ENCODE data around the gene NOTCH3.

NOTCH3 gene

DNA sequence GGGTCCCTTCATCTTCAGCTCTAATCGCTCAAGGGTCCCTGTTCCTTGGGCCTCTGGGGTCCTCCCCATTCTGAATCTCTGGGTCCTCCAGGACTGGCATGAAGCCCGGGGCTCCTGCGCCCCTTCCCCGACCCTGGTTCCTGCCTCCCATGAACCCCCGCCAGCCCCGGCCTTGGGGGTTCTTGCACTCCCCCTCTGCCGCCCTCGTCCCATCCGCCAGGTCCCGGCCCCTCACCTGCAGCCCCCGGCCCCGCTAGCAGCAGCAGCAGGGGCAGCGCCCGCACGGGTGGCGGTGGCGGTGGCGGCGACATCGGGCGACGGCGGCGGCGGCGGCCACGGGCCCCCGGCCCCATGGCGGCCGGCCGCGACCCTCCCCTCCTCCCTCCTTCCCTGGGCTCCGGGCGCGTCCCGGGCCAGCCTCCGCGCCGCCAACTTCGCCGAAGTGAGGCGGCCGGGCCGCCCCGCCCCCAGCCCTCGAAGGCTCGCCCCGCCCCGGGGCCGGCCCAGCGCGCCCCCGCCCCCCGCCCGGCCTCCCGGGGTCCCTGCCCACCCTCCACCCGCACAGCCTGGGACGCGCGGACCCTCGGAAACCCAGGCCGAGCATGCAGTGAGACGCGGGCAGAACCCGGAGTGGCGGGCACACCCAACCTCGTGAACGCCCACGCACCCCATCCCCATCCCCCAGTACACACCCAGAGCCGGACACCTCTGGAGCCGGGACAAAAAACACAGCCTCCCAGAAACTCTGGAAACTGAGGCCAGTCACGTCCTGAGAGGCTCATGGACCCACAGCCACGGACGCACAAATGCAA is at the start of gene NOTCH3:
Gene NOTCH3 (minus strand): TSS at position 443 of the 812 bp plus-strand sequence. CDS start 90 bp downstream, at position 353.
- DNase-seq (ENCODE audit: low spot score), result no peak

DNA sequence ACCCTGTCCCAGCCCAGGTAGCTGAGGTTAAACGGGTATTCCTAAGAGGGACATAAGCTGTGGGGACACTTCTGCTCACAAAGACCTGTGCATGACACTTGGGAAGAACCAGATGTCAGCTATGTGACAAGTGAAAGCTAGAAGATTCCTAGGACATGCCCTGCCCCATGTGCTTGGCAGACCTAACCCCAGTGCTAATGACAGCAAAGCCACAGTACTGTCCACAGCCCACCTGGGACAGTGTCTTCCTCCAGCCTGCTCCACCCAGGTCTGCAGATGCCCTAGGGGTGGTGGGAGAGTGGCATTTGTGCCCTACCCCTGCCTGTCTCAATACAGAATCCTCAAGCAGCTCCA is 49.8 kb upstream of the NOTCH3 start:
- no peak for DNase-seq (ENCODE audit: low spot score)

DNA sequence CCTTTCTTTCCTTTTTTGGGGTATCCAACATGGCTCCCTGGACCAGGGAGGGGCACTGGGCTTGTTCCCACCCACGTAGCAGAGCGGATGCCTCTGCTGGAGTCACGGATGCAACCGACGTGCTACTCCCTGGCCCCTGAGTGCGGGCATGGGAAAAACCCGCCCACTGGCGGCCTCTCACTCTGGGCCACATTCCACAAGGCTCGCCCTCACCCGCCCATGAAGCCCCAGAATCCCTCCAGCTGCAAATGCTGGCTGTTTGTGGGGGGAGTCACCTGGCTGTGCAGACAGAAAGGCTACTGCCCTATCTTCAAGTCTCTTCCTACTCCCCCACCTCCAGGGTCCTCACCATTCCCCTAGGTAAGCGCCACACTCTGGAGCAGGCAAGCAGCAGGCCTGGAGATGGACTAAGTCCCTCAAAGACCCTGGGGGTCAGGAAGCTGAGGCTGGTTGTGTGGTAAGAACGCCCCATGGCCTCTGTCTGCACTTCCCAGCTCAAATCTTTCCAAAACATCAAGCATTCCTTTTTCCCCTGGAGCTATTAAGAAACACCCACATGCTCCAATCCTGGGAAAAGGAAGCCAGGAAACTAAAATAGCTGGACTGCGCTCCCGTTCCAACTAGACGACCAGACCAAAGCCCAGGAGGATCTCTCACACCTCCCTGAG is 49.3 kb upstream of the NOTCH3 start:
- no peak for DNase-seq (ENCODE audit: low spot score)

DNA sequence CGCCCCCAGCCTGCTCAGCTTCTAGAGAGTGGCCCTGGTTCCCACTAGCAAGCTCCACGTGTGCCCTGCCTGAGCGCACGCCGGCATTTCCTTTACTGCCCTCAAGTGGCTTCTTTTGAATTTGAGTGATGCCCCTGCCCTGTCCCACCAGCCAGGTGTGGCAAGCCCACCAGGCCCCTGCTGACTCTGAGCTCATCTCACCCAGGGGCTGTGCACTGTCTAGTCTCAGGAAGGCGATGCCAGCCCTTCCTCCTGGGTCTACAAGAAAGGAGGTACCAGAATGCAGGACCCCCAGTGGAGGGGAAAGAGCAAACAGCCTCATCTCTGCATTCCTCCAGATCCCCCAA is 48.7 kb upstream of the NOTCH3 start:
- no peak for DNase-seq (ENCODE audit: low spot score)

DNA sequence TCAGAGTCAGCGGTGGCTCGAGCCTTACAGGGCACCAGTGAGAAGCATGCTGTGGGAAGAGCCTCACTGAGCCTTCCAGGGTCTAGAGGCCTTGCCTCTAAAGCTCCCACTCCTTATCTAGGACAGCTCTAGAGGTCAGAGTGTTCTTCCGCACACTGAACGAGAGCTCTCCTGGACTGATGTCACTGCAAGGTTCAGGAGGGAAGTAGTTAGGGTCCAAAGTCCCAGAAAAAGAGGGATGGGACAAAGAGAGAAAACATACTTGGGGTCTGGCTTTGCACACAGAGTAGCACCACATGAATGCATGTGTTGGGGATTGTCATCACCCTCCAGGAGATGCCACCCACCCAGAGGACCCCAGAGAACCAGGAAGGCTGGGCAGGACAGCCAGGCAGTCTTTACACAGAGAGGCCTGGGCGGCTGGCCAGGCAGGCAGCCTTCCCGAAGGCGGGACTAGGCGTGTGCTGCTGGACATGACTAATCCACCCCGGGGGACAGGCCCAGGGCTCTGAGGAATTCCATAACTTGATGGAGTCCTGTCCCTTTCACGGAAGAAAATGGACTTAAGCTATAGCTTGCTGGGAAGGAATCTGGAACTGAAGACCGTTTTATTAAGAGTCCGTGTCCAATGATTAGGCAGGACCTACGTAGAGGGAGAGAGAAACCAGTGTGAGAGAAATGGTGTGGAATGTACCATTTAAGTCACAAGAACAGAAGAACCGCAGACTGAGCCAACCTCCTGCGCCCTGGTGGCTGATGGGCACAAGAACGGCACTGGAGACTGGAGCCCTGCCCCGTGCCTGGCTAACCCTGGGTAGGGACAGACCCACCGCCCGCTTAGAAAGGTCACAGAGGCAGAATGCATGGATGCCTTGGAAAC is 48.1 kb upstream of the NOTCH3 start:
- no peak for DNase-seq (ENCODE audit: low spot score)

DNA sequence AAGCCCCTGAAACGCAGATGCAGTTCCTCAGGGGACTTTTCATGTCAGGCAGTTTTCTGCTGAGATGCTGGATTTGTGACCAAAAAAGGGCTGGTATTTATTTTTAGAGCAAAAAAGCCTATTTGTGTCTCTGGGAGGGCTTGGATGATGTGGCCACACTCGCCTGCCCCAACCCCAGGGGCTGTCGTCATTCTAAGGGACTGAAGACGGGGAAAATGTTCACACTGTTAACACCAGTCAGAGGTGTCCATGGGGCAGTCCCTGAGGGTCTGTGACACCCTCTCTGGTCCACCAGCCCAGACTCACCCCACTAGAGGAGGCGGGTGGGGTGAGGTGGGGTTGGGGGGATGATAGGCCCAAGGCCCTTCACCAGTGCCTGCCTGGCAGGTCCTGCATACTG is 47.3 kb upstream of the NOTCH3 start:
- no peak for DNase-seq (ENCODE audit: low spot score)

DNA sequence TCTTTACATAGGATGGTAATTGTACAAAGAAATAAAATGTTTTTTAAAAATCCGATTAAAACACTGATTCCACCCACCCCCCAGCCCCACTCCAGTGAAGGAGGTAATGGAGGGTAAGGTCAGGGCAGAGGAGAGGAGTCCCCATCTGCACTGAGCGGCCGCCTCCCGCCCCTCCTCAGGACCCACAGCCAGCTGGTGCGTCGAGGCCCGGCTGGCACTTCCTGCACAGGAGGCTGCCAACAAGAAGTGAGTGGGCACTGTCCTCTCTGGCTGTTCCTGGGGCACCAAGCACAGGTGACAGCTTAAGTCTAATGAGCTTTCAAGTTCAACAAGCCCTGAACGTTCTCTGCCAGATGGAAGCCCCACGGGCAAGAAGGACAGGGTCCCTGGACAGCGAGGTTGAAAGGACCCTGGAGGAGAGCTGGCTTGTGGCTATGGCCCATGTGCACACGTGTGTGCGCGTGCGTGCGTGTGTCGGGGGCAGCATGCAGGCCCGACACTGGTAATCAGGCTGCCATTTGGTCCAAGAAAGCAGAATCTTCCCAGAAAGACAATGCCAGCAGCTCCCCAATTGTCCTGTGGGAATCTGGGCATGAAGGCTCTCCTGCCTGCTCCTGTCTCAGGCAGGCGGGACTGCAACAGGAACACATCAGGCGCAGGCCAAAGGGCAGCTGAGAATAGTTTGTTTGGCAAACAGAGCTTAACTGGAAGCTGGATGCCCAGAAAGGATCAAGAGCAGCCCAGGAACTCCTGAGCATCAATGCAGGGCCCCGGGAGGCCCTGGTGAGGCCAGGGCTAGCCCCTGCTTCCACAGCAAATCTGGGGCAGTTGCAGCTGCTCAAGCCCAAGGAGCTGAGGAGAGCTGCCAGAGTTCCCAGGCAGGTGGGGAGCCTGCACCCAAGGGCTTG is 46.6 kb upstream of the NOTCH3 start:
- no peak for DNase-seq (ENCODE audit: low spot score)

DNA sequence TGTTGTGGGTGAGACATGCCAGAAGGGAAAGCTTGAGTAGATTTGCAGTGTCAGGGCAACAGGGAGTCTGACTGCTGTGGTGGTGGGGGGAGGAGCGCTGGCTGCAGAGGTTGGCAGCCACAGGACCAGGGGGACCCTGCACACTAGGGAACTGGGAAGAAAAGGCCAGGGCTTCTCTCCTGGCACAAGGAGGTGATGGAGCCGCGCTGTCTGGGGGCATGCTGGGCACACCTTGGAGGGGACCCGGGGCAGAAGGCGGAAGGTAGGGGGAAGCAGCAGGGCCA is 45.3 kb upstream of the NOTCH3 start:
- no peak for DNase-seq (ENCODE audit: low spot score)

DNA sequence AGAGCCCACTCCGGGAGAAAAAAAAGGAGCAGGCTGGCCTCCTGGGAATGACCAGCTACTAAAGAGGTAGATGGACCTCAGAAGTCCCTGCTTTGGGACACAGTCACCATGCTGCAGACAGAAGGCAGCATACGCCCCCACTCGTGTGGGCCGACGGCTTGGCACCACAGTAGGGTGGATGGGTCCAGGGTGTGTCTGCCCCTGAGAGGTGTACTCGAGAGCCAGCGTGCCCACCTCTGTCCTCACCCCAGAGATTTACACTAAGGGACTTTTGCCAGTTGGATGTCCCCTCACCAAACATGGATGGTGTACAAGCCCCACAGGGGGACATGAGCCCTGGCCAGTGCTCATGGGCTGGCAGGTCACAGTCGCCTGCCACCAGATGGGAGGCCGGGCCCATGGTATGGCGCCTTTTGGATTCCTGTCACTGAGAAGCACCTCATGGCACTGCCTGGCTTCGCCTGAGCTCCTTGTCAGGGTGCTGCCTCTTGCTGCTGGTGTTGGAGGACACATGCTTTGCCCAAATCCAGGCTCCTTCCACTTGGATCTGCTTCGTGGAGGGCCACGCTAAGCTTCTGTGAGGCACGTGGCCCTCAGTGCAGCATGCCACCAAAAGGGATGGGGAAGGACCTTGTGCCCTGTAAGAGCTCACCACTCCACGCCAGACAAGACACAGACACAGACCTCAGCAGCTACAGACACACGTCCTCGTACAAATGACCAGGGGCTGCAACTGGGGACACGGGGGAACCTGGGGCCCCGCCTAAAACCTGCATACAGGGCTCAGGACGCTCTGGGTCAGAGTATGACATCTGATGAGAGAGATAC is 44.8 kb upstream of the NOTCH3 start:
- DNase-seq (ENCODE audit: low spot score), result no peak

DNA sequence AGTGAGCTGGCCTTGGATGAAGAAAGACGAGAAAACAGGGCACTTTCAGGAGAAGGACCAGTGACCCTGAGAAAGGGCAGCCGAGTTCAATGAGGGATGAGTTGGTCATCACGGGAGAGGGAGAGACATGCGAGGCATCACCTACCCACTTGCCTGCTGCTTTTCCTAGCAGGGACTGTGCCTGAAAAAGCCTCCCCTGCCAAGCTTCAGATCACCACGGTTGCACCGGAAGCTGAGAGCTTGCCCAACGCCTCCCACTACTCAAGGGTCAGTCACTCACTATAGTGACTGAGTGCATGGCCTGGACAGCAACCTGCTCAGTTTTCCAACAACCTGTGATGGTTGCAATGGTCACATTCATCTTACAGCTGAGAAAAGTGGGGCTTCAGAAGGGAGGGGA is 44.0 kb upstream of the NOTCH3 start:
- DNase-seq (ENCODE audit: low spot score), result no peak

DNA sequence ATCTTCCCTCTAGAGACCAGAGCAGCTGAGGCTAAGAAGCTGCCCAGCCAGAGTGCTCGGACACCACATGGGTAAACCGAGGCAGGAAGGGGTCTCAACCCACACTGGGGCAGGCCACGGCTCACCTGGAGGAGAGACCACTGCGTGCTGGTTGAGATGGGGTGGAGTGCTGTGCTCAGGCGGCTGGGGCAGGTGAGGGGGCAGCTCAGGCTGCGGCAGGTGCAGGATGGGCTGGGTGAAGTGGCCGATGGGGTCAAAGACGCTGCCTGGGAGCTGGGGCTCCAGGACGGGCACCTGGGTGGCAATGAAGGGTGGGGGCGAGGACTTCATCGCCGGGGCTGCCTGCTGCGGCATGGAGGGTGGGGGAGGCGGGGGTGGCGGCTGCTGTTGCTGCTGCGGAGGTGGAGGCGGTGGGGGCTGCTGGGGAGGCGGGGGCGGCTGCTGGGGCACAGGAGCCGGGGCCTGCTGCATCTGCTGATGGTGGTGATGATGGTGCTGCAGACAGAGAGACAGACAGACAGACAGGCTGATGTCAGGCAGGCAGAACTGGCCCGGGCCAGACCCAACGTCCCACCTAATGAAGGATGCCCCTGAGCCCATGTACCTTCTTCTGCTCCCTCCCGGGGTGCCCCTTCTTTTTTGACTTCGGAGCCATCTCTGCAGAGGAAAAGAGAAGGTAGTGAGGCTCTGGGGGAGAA is 43.5 kb upstream of the NOTCH3 start:
- DNase-seq (ENCODE audit: low spot score), result no peak

DNA sequence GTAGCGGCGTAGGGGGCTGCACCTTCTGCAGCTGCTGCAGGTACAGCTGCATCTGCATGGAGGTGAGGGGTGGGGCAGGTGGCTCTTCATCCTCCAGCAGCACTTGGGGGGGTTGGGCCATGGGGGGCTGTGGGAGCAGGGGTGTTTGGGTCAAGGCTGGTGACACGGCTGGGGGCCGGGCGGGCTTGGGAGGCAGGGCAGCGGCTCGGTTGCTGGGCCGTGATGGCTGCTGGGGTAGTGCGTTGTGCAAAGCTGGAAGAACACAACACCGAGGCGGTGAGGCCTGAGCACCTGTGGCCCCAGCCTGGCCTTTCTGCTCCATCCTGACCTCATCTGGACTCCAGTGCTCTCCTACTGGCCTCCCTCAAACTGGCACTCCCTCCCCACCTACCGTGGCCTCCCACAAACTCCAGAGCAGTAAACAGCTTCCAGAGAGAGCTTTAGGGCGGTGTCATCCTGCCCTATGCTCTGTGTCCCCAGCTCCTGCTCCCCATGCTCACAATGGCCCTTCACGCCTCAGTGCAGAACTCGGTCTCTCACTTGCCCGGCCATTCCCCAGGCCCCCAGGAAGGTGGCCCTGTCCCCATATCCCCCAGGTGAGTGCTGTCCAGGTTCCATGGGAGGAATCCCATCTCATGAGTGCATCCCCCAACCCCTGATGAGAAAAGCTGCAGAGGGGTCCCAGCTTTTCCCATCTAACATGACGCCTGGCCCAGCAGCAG is 42.6 kb upstream of the NOTCH3 start:
- no peak for DNase-seq (ENCODE audit: low spot score)

DNA sequence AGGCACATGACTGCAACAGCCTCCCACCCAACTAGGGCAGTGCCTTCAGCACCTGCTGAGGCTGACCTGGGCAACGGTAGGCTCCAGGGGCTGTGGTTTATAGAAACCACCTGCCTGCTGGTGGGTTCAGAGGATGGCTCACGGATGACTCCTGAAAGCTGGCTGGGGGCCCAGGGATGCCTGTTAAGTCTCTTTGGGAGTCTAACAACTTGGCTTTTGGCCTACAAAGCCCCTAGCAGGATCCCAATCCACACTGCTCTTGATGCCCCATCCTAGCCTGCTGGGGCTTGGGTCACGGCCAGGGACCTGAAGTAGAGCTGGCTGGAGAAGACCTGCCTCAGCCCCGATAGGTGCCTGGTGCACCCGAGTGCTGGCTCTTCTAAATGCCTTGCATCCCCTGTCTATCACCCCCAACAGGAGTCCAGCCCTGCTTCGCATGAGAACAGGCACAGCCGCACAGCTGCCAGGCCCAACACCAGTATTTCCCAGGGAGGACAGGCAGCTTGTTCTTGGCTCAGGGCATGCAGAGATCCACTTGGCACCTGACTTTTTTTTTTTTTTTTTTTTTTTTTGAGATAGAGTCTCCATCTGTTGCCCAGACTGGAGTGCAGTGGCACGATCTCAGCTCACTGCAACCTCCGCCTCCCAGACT is 40.6 kb upstream of the NOTCH3 start:
- DNase-seq (ENCODE audit: low spot score), result no peak

DNA sequence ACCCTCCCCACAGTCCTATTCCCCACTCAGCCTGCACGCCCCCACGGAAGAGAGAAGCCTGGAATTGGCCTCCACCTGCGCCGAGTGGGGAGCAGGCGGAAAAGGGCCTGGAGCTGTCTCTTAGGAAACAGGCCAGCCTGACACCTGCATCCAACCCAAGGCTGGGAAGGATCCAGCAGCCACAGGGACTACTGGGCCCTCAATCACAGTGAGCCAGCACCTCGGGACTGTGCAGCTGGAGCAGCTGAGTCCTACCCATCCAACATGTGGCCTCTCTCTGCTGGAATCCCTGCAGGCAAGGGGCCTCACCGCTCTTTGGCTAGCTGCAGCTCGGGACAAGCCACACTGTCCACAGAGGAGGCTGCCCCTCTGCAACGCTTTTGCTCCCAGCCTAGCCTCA is 39.7 kb upstream of the NOTCH3 start:
- no peak for DNase-seq (ENCODE audit: low spot score)

DNA sequence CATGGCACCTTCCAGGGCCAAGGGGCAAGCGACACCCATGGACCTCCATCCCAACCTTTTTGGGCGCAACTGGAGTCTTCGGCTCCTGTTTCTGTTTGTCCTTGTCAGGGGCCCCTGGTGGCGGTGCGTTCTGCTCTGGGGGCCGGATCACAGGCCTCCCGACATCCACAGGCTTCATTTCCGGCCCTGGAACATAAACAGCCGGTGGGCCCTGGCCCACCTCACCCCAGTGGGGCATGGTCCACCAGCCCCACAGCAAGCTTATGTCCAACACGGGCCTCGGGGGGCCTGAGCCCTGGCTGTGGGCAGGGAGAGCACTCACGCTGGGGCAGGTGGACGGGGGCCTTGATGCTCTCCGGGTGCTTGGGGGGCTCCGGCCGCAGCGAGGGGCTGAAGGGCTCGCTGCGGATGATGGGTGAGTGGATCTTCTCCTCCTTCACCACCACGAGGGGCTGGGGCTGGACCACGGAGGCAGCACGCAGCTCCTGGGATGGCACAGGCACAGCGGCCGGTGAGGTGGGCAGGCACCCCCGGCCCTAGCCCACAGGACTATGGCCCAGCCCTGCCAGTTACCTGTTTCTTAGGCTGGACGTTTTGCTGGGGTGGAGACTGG is 38.6 kb upstream of the NOTCH3 start:
- no peak for DNase-seq (ENCODE audit: low spot score)

DNA sequence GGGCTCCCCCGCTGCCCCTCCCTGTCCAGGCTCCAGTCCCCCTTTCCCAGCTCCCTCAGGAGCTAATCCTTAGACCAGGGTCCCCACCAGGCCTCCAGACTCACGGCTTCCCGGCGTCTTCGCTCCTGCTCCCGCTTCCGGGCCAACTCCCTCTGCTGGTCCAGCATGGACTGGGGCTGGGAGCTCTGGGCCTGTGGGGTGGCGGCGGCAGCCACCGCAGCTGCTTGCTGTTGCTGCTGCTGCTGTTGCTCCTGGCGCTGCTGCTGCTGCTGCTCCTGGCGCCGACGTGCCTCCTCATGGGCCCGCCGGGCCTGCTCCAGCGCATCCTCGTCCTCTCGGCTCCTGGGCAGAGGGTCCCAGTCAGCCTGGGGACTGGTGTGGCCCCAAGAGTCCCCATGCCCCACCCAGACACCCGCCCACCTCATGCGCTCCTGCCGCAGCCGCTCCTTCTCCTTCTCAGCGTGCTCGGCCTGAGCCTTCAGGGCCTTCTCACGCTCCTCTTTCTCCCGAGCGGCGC is 37.9 kb upstream of the NOTCH3 start:
- DNase-seq (ENCODE audit: low spot score), result no peak

DNA sequence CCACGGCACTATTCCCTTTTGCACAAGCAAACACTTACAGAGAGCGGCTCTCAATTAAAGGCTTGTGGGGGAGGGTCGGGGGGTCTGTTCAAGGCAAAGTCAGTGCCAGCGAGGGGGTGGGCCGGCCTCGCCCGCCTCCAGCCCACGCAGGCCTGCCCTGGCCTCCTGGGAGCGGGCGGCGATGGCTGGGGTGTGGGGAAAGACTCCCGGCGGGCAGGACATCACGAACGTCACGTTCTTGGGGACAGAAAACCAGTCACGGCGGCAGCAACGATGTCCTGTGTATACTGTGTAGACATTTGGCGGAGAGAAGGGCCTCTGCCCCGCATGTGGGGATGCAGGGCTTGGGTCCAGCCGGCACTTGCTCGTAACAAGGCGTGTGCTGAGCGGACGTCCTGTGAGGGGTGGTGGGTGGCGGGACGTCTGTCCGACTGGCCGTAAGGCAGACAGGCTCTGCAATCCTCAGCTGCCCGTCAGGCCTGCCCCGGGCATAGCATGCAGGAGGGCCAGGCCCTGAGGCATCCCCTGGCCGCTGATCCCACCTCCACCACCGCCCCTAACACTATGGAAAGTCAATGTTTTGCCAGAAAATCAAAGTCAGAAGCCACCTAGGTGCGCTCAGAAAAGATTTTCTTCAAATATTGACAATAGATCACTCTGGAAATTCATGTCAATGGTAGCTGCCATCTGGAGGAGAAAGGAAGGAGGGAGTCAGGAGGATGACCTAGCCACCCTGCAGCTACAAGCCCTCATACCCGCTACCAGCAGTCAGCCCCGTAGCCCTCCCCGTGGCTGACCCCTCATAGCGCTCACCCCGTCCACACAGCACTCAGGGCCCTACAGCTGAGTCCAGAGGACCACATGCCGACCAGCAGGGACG is 37.2 kb upstream of the NOTCH3 start:
- DNase-seq (ENCODE audit: low spot score), result no peak

DNA sequence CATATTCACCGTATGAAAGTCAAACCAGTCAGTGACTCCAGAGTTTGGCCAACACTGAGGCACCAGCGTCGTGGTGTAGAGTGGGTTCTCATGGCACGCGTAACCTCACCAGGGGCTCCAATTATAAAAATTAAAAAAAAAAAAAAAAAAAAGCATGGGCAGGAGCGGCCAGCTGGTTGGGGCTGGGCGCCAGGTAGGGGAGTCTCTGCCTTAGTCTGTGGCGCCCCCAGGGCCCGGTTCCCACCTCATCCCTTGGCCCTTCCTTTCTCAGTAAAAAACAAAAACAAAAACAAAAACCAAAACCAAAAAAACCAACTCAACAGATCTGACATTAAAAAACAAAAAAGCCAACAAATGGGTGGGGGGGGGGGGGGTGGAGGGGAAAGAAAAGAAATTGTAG is 36.1 kb upstream of the NOTCH3 start:
- no peak for DNase-seq (ENCODE audit: low spot score)
